ENCODE results near the gene EIF2AK2. TPM values are rescaled to one million over a fixed set of nuclear protein-coding genes. Genes with fewer than 3 reads are reported as not detected.

Gene EIF2AK2
- total RNA-seq, 6 donors from 2014 or later, result 20.8 to 42.3 (median 29.5) TPM

DNA sequence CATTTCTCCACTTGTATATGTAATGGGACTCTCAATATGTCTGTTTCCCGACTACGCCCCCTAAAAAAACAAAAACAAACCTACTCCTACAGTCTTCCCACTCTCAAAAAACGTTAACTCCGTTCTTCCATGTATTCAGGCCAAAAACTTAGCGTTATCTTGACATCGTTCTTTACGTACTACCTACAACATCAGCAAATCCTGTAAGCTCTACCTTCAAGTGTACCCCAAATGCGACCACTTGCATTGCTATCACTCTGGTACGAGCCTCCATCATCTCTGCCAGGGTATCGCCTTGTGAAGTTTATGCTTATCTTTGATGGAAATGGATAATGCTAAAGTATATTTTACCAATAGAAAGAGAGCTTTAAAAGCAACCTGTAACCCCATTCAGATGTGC is 72.0 kb downstream of the EIF2AK2 start:
- H3K36me3 ChIP-seq, result peaks cover 0 to 20% (median 6%) of the 10 kb centered on the region in 4 donors
- TF ChIP-seq, protein P1, sequence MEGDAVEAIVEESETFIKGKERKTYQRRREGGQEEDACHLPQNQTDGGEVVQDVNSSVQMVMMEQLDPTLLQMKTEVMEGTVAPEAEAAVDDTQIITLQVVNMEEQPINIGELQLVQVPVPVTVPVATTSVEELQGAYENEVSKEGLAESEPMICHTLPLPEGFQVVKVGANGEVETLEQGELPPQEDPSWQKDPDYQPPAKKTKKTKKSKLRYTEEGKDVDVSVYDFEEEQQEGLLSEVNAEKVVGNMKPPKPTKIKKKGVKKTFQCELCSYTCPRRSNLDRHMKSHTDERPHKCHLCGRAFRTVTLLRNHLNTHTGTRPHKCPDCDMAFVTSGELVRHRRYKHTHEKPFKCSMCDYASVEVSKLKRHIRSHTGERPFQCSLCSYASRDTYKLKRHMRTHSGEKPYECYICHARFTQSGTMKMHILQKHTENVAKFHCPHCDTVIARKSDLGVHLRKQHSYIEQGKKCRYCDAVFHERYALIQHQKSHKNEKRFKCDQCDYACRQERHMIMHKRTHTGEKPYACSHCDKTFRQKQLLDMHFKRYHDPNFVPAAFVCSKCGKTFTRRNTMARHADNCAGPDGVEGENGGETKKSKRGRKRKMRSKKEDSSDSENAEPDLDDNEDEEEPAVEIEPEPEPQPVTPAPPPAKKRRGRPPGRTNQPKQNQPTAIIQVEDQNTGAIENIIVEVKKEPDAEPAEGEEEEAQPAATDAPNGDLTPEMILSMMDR (IDR thresholded peaks at IDR 0.05), result no peak
- TF ChIP-seq POLR2A (IDR thresholded peaks at IDR 0.05) (no peak), POLR2AphosphoS5 (IDR thresholded peaks at IDR 0.05) (no peak), EP300 (IDR thresholded peaks at IDR 0.05) (no peak)
- no peak for ATAC-seq (ENCODE audit: low FRiP score in 2 of 2)
- H3K27ac ChIP-seq, result peak overlapping the region; percentile 78 to 84 (median 82)
- H3K4me3 ChIP-seq, result peak overlapping the region; percentile 64 to 93 (median 74)
- DNase-seq, result no peak
- peaks cover 28 to 45% (median 35%) of the 10 kb centered on the region in 4 donors for H3K4me1 ChIP-seq
- 3 to 4% methylated on average over 10 of the region's 10 CpGs for WGBS, 2 donors
- H3K9me3 ChIP-seq, result no peaks in the 10 kb centered on the region
- no peaks in the 10 kb centered on the region for H3K27me3 ChIP-seq

- DNase-seq (peak; percentile 97 to 98), ATAC-seq (ENCODE audit: low FRiP score in 2 of 2) (peak; percentile 96 to 98)
- TF ChIP-seq POLR2AphosphoS5 (IDR thresholded peaks at IDR 0.05), result peak; percentile 29 to 78
- TF ChIP-seq, protein P1 (IDR thresholded peaks at IDR 0.05), result no peak
- TF ChIP-seq EP300 (IDR thresholded peaks at IDR 0.05), result no peak
- TF ChIP-seq POLR2A (IDR thresholded peaks at IDR 0.05), result peak in 3 of 4 donors; percentile 45 to 78 (median 49)
- peaks cover 0 to 14% (median 4%) of the 10 kb centered on the region in 4 donors for H3K36me3 ChIP-seq
- peaks cover 30 to 51% (median 40%) of the 10 kb centered on the region in 4 donors for H3K4me1 ChIP-seq
- H3K4me3 ChIP-seq, result peak within 1 kb of the TSS; percentile 64 to 93 (median 74)
- 0 to 1% methylated on average over 34 to 64 of the region's 74 CpGs for WGBS, 2 donors
- H3K9me3 ChIP-seq, result no peaks in the 10 kb centered on the region
- no peaks in the 10 kb centered on the region for H3K27me3 ChIP-seq
- H3K27ac ChIP-seq, result peak within 1 kb of the TSS; percentile 78 to 84 (median 82)
These were observed 72.6 kb downstream of the EIF2AK2 start, which contains the start of the genes GPATCH11 and HEATR5B for GRCh38 chr2:37083873-37084794. Gene GPATCH11 (plus strand): TSS chr2:37084518. CDS start chr2:37088382, 3,864 bp downstream. Gene HEATR5B (minus strand): TSS chr2:37084372. CDS start chr2:37083414, 958 bp downstream.

GRCh38 chr2:37080689-37081088 is 76.1 kb downstream of the EIF2AK2 start:
- ATAC-seq (ENCODE audit: low FRiP score in 2 of 2) (no peak), DNase-seq (no peak)
- peaks cover 4 to 36% (median 18%) of the 10 kb centered on the region in 4 donors for H3K36me3 ChIP-seq
- peak overlapping the region in 3 of 4 donors; percentile 40 to 51 (median 43) for H3K27ac ChIP-seq
- 13 to 35% methylated on average over 3 of the region's 3 CpGs for WGBS, 2 donors
- no peak for TF ChIP-seq POLR2AphosphoS5 (IDR thresholded peaks at IDR 0.05)
- TF ChIP-seq, protein P1 (IDR thresholded peaks at IDR 0.05), result no peak
- no peak for TF ChIP-seq POLR2A (IDR thresholded peaks at IDR 0.05)
- no peak for TF ChIP-seq EP300 (IDR thresholded peaks at IDR 0.05)
- no peaks in the 10 kb centered on the region for H3K9me3 ChIP-seq
- H3K4me1 ChIP-seq, result peaks cover 30 to 50% (median 39%) of the 10 kb centered on the region in 4 donors
- H3K27me3 ChIP-seq, result no peaks in the 10 kb centered on the region
- H3K4me3 ChIP-seq, result no peak overlapping the region

GRCh38 chr2:37080266-37080665 is 76.5 kb downstream of the EIF2AK2 start:
- no peak for TF ChIP-seq POLR2A (IDR thresholded peaks at IDR 0.05)
- no peak for TF ChIP-seq EP300 (IDR thresholded peaks at IDR 0.05)
- TF ChIP-seq, protein P1 (IDR thresholded peaks at IDR 0.05), result no peak
- no peak for TF ChIP-seq POLR2AphosphoS5 (IDR thresholded peaks at IDR 0.05)
- H3K9me3 ChIP-seq, result no peaks in the 10 kb centered on the region
- H3K27ac ChIP-seq, result peak overlapping the region in 3 of 4 donors; percentile 40 to 51 (median 43)
- ATAC-seq (ENCODE audit: low FRiP score in 2 of 2) (peak in 1 of 2 donors; percentile 16), DNase-seq (no peak)
- H3K4me1 ChIP-seq, result peaks cover 28 to 45% (median 37%) of the 10 kb centered on the region in 4 donors
- peaks cover 4 to 39% (median 19%) of the 10 kb centered on the region in 4 donors for H3K36me3 ChIP-seq
- no peaks in the 10 kb centered on the region for H3K27me3 ChIP-seq
- H3K4me3 ChIP-seq, result no peak overlapping the region
- 38 to 50% methylated on average over 2 of the region's 2 CpGs for WGBS, 2 donors
